GM18517 (cell line): ENCODE data around the gene GALNT18.
"Not testable (repeated sequence)": the region's sequence is repeated elsewhere in the genome, so short reads cannot be mapped to it uniquely, and the experiment has no call there.

Source experiments
- ATAC-seq: cut with Tn5 transposase; IDR thresholded peaks from one replicate; pipeline ENCODE4 v1.9.1; 2021; ENCODE audit warnings: mild to moderate bottlenecking, moderate library complexity; ENCODE audit not compliant: unreplicated experiment

GALNT18 gene

GRCh38 chr11:11366793-11367192 is 255.0 kb downstream of the GALNT18 start:
- no peak for ATAC-seq

GRCh38 chr11:11363674-11364073 is 258.1 kb downstream of the GALNT18 start:
- ATAC-seq, result no peak

- no peak for ATAC-seq
Measured at GRCh38 chr11:11359611-11360010, 262.2 kb downstream of the GALNT18 start.

- ATAC-seq, result no peak
Measured at GRCh38 chr11:11356842-11357241, 265.0 kb downstream of the GALNT18 start.

- ATAC-seq, result not testable (repeated sequence)
Measured at GRCh38 chr11:11352878-11353277, 268.9 kb downstream of the GALNT18 start, which contains the start of gene CSNK2A3. TSS of gene CSNK2A3 (minus strand) at chr11:11353250. CDS start at chr11:11353119, 131 bp downstream.

GRCh38 chr11:11351851-11352250 is 270.0 kb downstream of the GALNT18 start:
- ATAC-seq, result not testable (repeated sequence)

- ATAC-seq, result no peak
Measured at GRCh38 chr11:11351042-11351586, 270.7 kb downstream of the GALNT18 start.

- no peak for ATAC-seq
Measured at GRCh38 chr11:11349870-11350337, 271.9 kb downstream of the GALNT18 start.

- ATAC-seq, result no peak
Measured at GRCh38 chr11:11349106-11349825, 272.5 kb downstream of the GALNT18 start.

GRCh38 chr11:11348303-11348702 is 273.5 kb downstream of the GALNT18 start:
- no peak for ATAC-seq

GRCh38 chr11:11347592-11347991 is 274.2 kb downstream of the GALNT18 start:
- no peak for ATAC-seq

GRCh38 chr11:11346303-11346702 is 275.5 kb downstream of the GALNT18 start:
- ATAC-seq, result no peak

- ATAC-seq, result no peak
Measured at GRCh38 chr11:11345099-11345498, 276.7 kb downstream of the GALNT18 start.

GRCh38 chr11:11344045-11344444 is 277.8 kb downstream of the GALNT18 start:
- no peak for ATAC-seq

- no peak for ATAC-seq
Measured at GRCh38 chr11:11338304-11338703, 283.5 kb downstream of the GALNT18 start.

- no peak for ATAC-seq
Measured at GRCh38 chr11:11336664-11337063, 285.1 kb downstream of the GALNT18 start.

- ATAC-seq, result no peak
Measured at GRCh38 chr11:11335043-11335442, 286.8 kb downstream of the GALNT18 start.

- ATAC-seq, result no peak
Measured at GRCh38 chr11:11334607-11335006, 287.2 kb downstream of the GALNT18 start.

GRCh38 chr11:11332141-11332710 is 289.6 kb downstream of the GALNT18 start:
- no peak for ATAC-seq

GRCh38 chr11:11329062-11329806 is 292.6 kb downstream of the GALNT18 start:
- no peak for ATAC-seq

- ATAC-seq, result no peak
Measured at GRCh38 chr11:11324090-11324489, 297.7 kb downstream of the GALNT18 start.
